D721Med (cell line): Measurements from ENCODE around the gene PEAK1.

Experiments used
- DNase-seq: peaks from one replicate; pipeline ENCODE4 v3.0.0; 2011; ENCODE audit warnings: low spot score; ENCODE audit not compliant: insufficient read length
- FAIRE-seq: peaks from 2 replicates; lab custom pipeline; 2011; peaks lifted over from hg19 to GRCh38; lab: Jason Lieb, UNC
- TF ChIP-seq, protein P1 (sequence below): IDR thresholded peaks from 2 replicates; pipeline ENCODE4 v1.5.1; 2012; ENCODE audit warnings: mild to moderate bottlenecking, control low read depth; ENCODE audit not compliant: insufficient read depth; ENCODE audit errors: missing control alignments

The PEAK1 gene

DNA sequence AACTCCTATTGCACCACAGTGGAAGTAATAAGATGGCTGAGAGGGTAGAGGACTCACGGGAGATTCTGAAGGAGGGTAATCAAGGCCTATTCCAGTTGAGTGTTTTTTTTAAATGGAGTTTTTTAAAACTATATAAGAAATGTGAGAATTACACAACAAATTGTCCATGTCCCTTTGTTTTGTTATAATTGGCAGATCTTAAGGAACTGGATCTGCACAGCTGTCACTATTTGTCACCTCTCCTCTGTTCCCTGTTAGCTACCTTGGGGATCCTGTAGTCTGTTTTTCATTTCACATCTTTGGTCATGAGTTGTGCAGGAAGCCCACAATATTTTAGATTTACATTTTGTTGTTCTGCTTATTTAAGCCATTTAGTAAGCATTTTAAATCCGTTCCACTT lies 271.7 kb downstream of the PEAK1 start:
- TF ChIP-seq, protein P1, sequence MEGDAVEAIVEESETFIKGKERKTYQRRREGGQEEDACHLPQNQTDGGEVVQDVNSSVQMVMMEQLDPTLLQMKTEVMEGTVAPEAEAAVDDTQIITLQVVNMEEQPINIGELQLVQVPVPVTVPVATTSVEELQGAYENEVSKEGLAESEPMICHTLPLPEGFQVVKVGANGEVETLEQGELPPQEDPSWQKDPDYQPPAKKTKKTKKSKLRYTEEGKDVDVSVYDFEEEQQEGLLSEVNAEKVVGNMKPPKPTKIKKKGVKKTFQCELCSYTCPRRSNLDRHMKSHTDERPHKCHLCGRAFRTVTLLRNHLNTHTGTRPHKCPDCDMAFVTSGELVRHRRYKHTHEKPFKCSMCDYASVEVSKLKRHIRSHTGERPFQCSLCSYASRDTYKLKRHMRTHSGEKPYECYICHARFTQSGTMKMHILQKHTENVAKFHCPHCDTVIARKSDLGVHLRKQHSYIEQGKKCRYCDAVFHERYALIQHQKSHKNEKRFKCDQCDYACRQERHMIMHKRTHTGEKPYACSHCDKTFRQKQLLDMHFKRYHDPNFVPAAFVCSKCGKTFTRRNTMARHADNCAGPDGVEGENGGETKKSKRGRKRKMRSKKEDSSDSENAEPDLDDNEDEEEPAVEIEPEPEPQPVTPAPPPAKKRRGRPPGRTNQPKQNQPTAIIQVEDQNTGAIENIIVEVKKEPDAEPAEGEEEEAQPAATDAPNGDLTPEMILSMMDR: no peak
- FAIRE-seq (no peak), DNase-seq (no peak)

DNA sequence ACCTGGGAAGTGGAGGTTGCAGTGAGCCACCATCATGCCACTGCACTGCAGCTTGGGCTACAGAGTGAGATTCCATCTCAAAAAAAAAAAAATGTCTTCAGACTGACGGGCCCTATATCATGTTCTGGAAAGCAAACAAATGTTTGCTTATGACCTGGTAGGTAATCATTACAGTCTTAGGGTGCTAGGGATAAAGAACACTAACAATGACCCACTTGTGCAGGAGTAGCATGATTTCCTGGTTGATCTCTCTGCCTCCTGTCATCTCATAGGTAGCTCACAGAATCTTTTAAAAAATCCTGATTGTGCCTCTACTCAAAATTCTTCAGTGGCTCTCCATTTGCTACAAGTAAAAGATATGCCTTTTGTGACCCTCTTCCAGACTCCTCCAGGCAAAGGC lies 274.5 kb downstream of the PEAK1 start:
- TF ChIP-seq, protein P1: no peak
- no peak for FAIRE-seq
- no peak for DNase-seq

DNA sequence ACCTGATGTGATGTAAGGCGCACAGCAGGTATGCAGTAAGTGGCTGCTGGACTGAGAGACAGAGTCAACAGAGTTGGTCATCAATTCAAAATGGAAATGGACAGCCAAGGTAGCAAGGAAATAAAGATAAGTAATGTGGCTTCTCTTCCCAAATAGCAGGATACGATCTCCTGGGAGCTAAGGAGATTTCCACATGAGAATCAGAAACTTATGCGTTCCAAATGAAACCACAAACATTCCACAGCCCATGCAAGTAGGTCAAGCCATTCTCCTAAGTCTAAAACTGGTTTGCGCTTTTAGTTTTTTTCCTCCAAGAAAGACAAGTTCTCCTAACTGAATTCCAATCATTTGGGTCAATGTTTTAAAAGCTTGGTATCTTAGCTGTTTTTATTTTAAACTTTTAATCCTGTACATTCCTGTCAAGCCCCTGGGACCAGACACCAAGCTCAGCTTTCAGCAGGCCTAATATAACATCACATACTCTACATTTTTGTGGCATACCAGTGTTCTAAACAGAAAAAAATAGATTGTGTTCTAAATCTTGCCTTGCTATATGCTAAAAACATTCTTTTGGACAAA lies 275.3 kb downstream of the PEAK1 start:
- no peak for FAIRE-seq
- TF ChIP-seq, protein P1: no peak
- DNase-seq: no peak

DNA sequence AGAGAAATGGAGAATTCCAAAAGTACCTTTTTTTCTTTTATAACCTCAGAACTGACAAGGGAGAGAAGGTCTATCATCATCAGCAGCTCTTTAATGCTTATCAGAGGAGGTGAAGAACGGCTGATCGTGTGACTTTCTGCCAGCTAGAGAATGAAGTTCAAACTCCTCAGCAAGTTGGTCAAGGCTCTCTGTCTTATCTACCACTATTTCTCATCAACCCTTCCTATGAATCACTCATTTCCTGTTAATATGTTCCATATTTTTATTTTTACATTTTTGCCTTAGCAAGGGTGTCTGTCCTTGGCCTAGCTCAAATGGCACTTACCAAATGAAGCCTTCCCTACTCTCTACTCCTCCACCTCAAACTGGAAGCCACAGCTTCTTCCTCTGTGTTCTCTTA lies 275.9 kb downstream of the PEAK1 start:
- TF ChIP-seq, protein P1: no peak
- FAIRE-seq (no peak), DNase-seq (no peak)

DNA sequence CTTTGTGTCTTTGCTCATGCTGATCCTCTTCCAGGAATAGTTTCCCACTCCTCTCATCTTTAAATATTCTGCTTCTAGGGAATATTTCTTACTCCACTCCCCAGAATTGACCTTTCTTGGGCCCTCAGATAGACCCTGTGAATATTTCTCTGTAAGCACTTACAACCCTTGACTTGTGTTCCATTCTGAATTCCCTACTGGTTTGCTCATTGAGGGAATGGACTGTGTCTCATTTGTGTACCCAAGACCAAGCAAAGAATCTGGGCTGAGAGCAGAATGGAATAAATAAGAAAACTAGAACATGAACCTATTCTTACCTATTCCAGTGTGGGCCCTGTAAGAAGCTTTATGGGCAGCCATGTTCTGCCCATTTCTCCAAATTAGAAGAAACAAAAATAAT lies 276.3 kb downstream of the PEAK1 start:
- FAIRE-seq: no peak
- TF ChIP-seq, protein P1: no peak

DNA sequence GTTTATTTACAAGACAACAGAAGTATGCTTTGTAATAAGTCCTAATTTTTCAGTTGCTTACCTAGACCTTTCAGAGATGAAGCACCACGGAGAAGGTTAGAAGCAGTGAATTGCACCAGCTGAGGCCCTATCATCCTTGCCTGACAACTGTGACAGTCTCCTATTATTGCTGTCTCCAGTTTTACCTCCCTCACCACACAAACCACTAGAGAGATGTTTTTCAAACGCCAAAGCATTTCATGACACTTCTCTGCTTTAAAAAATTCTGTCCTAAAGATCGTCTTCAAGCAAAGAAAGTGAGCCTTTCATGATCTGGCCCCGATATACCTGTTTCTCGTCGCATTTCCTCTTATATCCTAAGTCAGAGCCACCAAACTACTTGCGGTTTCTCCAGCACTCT lies 276.7 kb downstream of the PEAK1 start:
- FAIRE-seq (no peak), DNase-seq (no peak)
- TF ChIP-seq, protein P1: no peak

More for the DNA sequence above, 276.3 kb downstream of the PEAK1 start:
- no peak for DNase-seq

DNA sequence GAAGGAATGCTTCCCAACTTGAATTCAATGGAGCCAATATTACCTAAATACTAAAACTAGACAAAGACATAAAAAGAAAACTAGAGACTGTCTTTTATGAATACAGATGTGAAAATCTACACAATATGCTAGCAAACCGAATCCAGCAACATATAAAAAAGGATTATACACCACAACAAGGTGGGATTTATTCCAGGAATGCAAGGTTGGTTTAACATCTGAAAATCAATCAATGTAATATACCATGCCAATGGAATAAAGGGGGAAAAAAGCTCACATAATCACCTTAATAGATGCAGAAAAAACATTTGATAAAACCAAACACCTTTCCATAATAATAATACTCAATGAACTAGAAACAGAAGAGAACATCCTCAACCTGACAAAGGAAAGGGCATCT lies 279.7 kb downstream of the PEAK1 start:
- FAIRE-seq (no peak), DNase-seq (no peak)
- TF ChIP-seq, protein P1: no peak
